Fibroblast of skin of abdomen (primary cell): ENCODE data around the gene NCAPG2.
"Not testable (repeated sequence)": the region's sequence is repeated elsewhere in the genome, so short reads cannot be mapped to it uniquely, and the experiment has no call there.

Experiments
- DNase-seq: peaks from one replicate; pipeline ENCODE4 v3.0.0-alpha.2; 2013

NCAPG2 gene

GRCh38 chr7:158666966-158667678 lies 37.5 kb downstream of the NCAPG2 start:
- DNase-seq, result not testable (repeated sequence)

- DNase-seq, result no peak
Observed at GRCh38 chr7:158666401-158666800, 38.2 kb downstream of the NCAPG2 start.

GRCh38 chr7:158664406-158664805 lies 40.2 kb downstream of the NCAPG2 start:
- no peak for DNase-seq

GRCh38 chr7:158663428-158663741 lies 41.2 kb downstream of the NCAPG2 start:
- DNase-seq, result no peak

GRCh38 chr7:158662610-158663427 lies 41.8 kb downstream of the NCAPG2 start:
- DNase-seq, result no peak

- no peak for DNase-seq
Observed at GRCh38 chr7:158658475-158658874, 46.1 kb downstream of the NCAPG2 start.

- no peak for DNase-seq
Observed at GRCh38 chr7:158657189-158657746, 47.3 kb downstream of the NCAPG2 start.

- no peak for DNase-seq
Observed at GRCh38 chr7:158655931-158656441, 48.6 kb downstream of the NCAPG2 start.

- DNase-seq, result no peak
Observed at GRCh38 chr7:158655507-158655906, 49.1 kb downstream of the NCAPG2 start.

- DNase-seq, result peak; percentile 45
Observed at GRCh38 chr7:158651968-158652565, 52.5 kb downstream of the NCAPG2 start.

- DNase-seq, result peak; percentile 63
Observed at GRCh38 chr7:158650821-158651225, 53.8 kb downstream of the NCAPG2 start.

- DNase-seq, result peak; percentile 91
Observed at GRCh38 chr7:158649279-158649678, 55.3 kb downstream of the NCAPG2 start.

GRCh38 chr7:158648787-158649186 lies 55.8 kb downstream of the NCAPG2 start:
- DNase-seq, result no peak

- DNase-seq, result no peak
Observed at GRCh38 chr7:158648168-158648567, 56.4 kb downstream of the NCAPG2 start.

GRCh38 chr7:158647475-158647792 lies 57.2 kb downstream of the NCAPG2 start:
- DNase-seq, result no peak

- DNase-seq, result no peak
Observed at GRCh38 chr7:158646766-158647474, 57.7 kb downstream of the NCAPG2 start.

GRCh38 chr7:158645842-158646241 lies 58.8 kb downstream of the NCAPG2 start:
- DNase-seq, result no peak

GRCh38 chr7:158642149-158642548 lies 62.5 kb downstream of the NCAPG2 start:
- DNase-seq, result no peak

- no peak for DNase-seq
Observed at GRCh38 chr7:158638001-158638400, 66.6 kb downstream of the NCAPG2 start.

- no peak for DNase-seq
Observed at GRCh38 chr7:158633055-158633956, 71.3 kb downstream of the NCAPG2 start.

GRCh38 chr7:158631574-158632195 lies 72.9 kb downstream of the NCAPG2 start:
- no peak for DNase-seq
